ENCODE results near the gene UNC79. TPM values are rescaled to one million over a fixed set of nuclear protein-coding genes. Genes with fewer than 3 reads are reported as not detected.

Gene UNC79
- total and polyA plus RNA-seq, 10 of the 15 experiments (the other 5 are each of a cell fraction or from before 2014, with no cell fraction given), result 0.04 to 0.29 (median 0.14) TPM

GRCh38 chr14:93737634-93738033, 306.9 kb downstream of the UNC79 start:
- in situ Hi-C loops (cut with MboI) (no loop called here), intact Hi-C loops (cut with micrococcal nuclease; ENCODE audit: unreplicated experiment) (no loop called here)
- H3K27me3 ChIP-seq (replicated peaks in 1 of 2; ENCODE audit: control insufficient read depth in 2 of 2, insufficient read depth in 2 of 2, low read length in 1 of 2), result no peaks in the 10 kb centered on the region
- no peaks in the 10 kb centered on the region for H3K9me3 ChIP-seq (replicated peaks; ENCODE audit: control insufficient read depth, insufficient read depth, low read length)
- H3K9ac ChIP-seq (ENCODE audit: control insufficient read depth, insufficient read depth, low read length), result no peak overlapping the region
- ATAC-seq (no peak), DNase-seq (ENCODE audit: low read depth, low spot score) (no peak), FAIRE-seq (no peak)
- ChIA-PET POLR2A (no interaction called here), SMC1A (ENCODE audit: uncharacterized antibody, unreplicated experiment) (no interaction called here), CTCF (no interaction called here), RAD21 (ENCODE audit: unreplicated experiment) (no interaction called here)
- 48% methylated on average over 10 of the region's 11 CpGs for WGBS (ENCODE audit: insufficient coverage, insufficient replicate concordance, low lambda C conversion rate, missing lambda C conversion rate)
- no peak overlapping the region for H3K4me2 ChIP-seq (ENCODE audit: control insufficient read depth, insufficient read depth)
- H3K36me3 ChIP-seq (ENCODE audit: control insufficient read depth in 2 of 2, insufficient read depth in 2 of 2, low read length in 1 of 2), result no peaks in the 10 kb centered on the region
- TF ChIP-seq YY1 (IDR thresholded peaks at IDR 0.05; ENCODE audit: low read depth, low read length), result no peak
- TF ChIP-seq HCFC1 (IDR thresholded peaks at IDR 0.05; ENCODE audit: low read length), result no peak
- TF ChIP-seq TCF12 (IDR thresholded peaks at IDR 0.05; ENCODE audit: low read depth, low read length), result no peak
- no peak for TF ChIP-seq HDGF (IDR thresholded peaks at IDR 0.05)
- TF ChIP-seq CREM (IDR thresholded peaks at IDR 0.05; ENCODE audit: low read depth), result no peak
- TF ChIP-seq ZNF384 (IDR thresholded peaks at IDR 0.05; ENCODE audit: borderline replicate concordance, low read depth, low read length), result no peak
- no peak for TF ChIP-seq NR2C2 (IDR thresholded peaks at IDR 0.05; ENCODE audit: borderline replicate concordance, control insufficient read depth, insufficient read length, low read depth)
- no peak for TF ChIP-seq BCL3 (IDR thresholded peaks at IDR 0.05; ENCODE audit: borderline replicate concordance, insufficient read depth, low read depth, low read length, poor library complexity, severe bottlenecking)
- TF ChIP-seq KAT2A (conservative IDR thresholded peaks at IDR 0.05; ENCODE audit: control insufficient read depth, low read depth, low read length), result no peak
- no peak for TF ChIP-seq SMARCA5 (IDR thresholded peaks at IDR 0.05)
- TF ChIP-seq, protein P1, sequence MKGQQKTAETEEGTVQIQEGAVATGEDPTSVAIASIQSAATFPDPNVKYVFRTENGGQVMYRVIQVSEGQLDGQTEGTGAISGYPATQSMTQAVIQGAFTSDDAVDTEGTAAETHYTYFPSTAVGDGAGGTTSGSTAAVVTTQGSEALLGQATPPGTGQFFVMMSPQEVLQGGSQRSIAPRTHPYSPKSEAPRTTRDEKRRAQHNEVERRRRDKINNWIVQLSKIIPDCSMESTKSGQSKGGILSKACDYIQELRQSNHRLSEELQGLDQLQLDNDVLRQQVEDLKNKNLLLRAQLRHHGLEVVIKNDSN (IDR thresholded peaks at IDR 0.05; ENCODE audit: borderline replicate concordance, extremely low read length, insufficient read depth, low read depth, low read length), result no peak
- TF ChIP-seq CBX3 (IDR thresholded peaks at IDR 0.05; ENCODE audit: borderline replicate concordance, low read depth), result no peak
- TF ChIP-seq ZNF217 (IDR thresholded peaks at IDR 0.05), result no peak
- TF ChIP-seq JUNB (IDR thresholded peaks at IDR 0.05), result no peak
- no peak for TF ChIP-seq NFYB (IDR thresholded peaks at IDR 0.05; ENCODE audit: insufficient read depth, low read depth, low read length)
- TF ChIP-seq, protein P2, sequence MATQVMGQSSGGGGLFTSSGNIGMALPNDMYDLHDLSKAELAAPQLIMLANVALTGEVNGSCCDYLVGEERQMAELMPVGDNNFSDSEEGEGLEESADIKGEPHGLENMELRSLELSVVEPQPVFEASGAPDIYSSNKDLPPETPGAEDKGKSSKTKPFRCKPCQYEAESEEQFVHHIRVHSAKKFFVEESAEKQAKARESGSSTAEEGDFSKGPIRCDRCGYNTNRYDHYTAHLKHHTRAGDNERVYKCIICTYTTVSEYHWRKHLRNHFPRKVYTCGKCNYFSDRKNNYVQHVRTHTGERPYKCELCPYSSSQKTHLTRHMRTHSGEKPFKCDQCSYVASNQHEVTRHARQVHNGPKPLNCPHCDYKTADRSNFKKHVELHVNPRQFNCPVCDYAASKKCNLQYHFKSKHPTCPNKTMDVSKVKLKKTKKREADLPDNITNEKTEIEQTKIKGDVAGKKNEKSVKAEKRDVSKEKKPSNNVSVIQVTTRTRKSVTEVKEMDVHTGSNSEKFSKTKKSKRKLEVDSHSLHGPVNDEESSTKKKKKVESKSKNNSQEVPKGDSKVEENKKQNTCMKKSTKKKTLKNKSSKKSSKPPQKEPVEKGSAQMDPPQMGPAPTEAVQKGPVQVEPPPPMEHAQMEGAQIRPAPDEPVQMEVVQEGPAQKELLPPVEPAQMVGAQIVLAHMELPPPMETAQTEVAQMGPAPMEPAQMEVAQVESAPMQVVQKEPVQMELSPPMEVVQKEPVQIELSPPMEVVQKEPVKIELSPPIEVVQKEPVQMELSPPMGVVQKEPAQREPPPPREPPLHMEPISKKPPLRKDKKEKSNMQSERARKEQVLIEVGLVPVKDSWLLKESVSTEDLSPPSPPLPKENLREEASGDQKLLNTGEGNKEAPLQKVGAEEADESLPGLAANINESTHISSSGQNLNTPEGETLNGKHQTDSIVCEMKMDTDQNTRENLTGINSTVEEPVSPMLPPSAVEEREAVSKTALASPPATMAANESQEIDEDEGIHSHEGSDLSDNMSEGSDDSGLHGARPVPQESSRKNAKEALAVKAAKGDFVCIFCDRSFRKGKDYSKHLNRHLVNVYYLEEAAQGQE (IDR thresholded peaks at IDR 0.05; ENCODE audit: low read depth, low read length), result no peak
- BruUV-seq (replicated peaks), result no TSS peak
- H3K4me1 ChIP-seq (ENCODE audit: control insufficient read depth, insufficient read depth, low read length), result no peaks in the 10 kb centered on the region
- H4K20me1 ChIP-seq (ENCODE audit: control insufficient read depth, insufficient read depth), result no peaks in the 10 kb centered on the region
- no peaks in the 10 kb centered on the region for H3K79me2 ChIP-seq (ENCODE audit: control insufficient read depth, insufficient read depth, low read length)
- no peak overlapping the region for H3K4me3 ChIP-seq
- no peak overlapping the region for H3K27ac ChIP-seq (ENCODE audit: control insufficient read depth, insufficient read depth)
- no peak overlapping the region for H2AFZ ChIP-seq (ENCODE audit: control insufficient read depth, low read depth, low read length)
